Activated naive CD8-positive, alpha-beta T cell treated with anti-CD3 and anti-CD28 coated beads, Interleukin-2, amount 50 U/mL, for 24 hours (primary cell): ENCODE measurements around the gene MAPKAP1.

Experiments
- ATAC-seq: fragments of 150-1000 bp; cut with Tn5 transposase; one replicate; pipeline ENCODE4 v1.10.0; 2021
- DNase-seq: peaks from one replicate; pipeline ENCODE4 v3.0.0; 2021
- H3K27ac Mint-ChIP-seq: one replicate; pipeline ENCODE4 v1.8.0; 2021; ENCODE audit warnings: mild to moderate bottlenecking, mixed read lengths
- H3K27me3 Mint-ChIP-seq: one replicate; pipeline ENCODE4 v1.8.0; 2021; ENCODE audit warnings: mixed read lengths
- H3K36me3 Mint-ChIP-seq: one replicate; pipeline ENCODE4 v1.8.0; 2021; ENCODE audit warnings: low read depth, mixed read lengths
- H3K4me1 Mint-ChIP-seq: one replicate; pipeline ENCODE4 v1.8.0; 2021; ENCODE audit warnings: mixed read lengths
- H3K4me3 Mint-ChIP-seq: one replicate; pipeline ENCODE4 v1.8.0; 2021; ENCODE audit warnings: mild to moderate bottlenecking, moderate library complexity, mixed read lengths
- H3K9me3 Mint-ChIP-seq: one replicate; pipeline ENCODE4 v1.8.0; 2021; ENCODE audit warnings: mixed read lengths

MAPKAP1 gene

DNA sequence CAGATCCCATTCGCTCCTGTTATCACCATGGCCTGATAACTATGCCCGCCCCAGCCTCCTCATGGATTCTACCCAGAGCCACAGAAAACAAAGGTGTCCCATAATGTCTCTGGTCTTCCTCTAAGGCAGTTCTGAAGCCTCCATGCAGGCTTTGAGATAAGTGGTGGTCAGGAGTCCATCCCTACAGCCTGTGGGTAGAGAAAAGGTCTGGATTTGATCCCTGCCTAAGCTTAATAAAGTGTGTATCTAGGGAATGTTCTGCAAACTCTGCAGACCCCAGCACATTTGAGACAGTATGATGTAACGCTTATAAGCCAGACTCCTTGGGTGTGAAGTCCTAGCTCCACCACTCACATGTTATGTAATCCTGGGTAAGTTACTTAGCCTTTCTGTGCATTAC is 187.3 kb downstream of the MAPKAP1 start:
- no peak for ATAC-seq
- peaks cover 40% of the 10 kb centered on the region for H3K4me1 Mint-ChIP-seq
- no peaks in the 10 kb centered on the region for H3K27me3 Mint-ChIP-seq
- DNase-seq: no peak
- H3K9me3 Mint-ChIP-seq: no peaks in the 10 kb centered on the region
- no peak overlapping the region for H3K4me3 Mint-ChIP-seq
- H3K27ac Mint-ChIP-seq: no peak overlapping the region
- peaks cover 16% of the 10 kb centered on the region for H3K36me3 Mint-ChIP-seq

DNA sequence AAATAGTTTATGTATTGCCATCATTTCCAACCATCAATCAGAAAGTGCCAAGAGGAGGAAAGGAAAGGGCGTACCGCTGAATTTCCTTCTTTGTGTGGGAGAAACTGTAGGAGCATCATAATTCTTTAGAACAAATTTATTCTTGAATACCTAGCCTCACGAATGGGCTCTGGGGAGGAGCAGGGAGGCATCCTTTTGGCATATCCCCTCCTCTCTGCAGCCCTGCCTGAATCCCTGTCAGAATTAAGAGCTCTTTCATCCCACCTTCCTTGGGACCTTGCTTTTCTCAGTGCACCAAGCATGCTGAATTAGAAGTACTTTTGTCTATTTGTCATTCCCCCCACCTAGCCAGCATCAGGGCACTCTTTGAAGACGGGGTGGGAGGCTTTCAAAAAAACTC is 189.4 kb downstream of the MAPKAP1 start:
- DNase-seq: no peak
- Mint-ChIP-seq H3K27me3 (no peaks in the 10 kb centered on the region), H3K4me3 (no peak overlapping the region), H3K36me3 (peaks cover 12% of the 10 kb centered on the region), H3K9me3 (no peaks in the 10 kb centered on the region), H3K27ac (no peak overlapping the region), H3K4me1 (peaks cover 41% of the 10 kb centered on the region)
- no peak for ATAC-seq

DNA sequence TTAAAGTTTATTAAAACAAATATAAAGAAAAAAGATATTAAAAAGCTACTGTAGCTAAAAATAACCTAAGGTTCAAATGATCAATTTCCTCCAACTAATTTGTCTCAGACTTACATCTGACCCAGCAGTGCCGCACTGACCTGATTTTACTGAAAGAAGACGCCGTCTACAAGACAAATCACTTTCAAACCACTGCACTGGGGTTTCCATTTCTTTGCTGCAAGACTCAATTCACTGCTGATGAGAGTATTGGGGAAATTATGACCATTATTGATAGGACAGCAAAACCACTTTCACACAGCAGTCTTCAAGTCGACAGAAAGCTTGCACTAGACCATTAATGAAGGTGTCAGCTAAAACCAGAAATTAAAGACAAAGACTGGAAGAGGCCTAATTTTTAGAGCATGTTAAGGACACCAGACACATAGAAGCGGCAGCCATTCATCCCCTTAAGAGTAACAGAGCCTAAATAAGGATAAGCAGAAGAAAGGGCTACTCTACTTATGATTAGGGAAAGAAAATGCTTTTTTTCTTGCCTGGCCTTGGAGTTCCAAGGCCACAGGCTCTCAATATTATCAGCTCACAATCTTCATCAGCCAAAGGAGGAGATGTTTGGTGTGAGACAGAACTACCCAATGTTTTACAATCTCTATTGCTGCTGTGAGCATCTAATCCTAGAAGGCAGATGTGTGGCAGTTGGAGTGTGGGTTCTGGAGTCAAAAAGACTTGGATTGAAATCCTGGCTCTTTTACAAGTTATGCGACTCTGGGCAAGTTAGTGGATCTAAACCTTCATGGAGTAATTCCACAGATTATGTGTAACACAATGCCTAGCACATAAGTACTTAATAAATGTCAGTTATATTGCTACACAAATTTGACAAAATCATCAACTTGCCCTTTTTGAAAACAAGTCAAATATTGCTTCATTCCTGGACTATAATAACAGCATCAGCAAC is 190.7 kb downstream of the MAPKAP1 start:
- ATAC-seq (no peak), DNase-seq (no peak)
- H3K4me3 Mint-ChIP-seq: no peak overlapping the region
- H3K27me3 Mint-ChIP-seq: no peaks in the 10 kb centered on the region
- H3K27ac Mint-ChIP-seq: no peak overlapping the region
- peaks cover 12% of the 10 kb centered on the region for H3K36me3 Mint-ChIP-seq
- peaks cover 30% of the 10 kb centered on the region for H3K4me1 Mint-ChIP-seq
- H3K9me3 Mint-ChIP-seq: no peaks in the 10 kb centered on the region

DNA sequence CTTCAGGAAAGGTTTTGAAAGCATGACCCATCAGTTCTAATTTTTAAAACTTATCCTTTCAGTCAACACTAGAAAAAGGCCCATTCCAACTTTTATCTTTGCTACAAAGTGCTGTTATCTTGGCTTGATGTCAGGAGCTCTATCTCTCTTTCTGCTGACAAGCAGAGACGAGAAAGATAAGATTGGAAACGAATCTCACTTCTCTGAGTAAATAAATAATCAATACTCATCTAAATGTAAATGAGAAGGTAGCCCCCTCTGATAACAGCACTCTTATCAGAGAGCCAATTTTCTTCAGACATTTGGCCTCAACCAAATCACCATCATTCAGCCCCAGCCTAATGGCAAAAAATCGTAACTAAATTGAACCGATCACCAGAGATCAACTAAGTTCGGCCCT is 191.7 kb downstream of the MAPKAP1 start:
- ATAC-seq: no peak

DNA sequence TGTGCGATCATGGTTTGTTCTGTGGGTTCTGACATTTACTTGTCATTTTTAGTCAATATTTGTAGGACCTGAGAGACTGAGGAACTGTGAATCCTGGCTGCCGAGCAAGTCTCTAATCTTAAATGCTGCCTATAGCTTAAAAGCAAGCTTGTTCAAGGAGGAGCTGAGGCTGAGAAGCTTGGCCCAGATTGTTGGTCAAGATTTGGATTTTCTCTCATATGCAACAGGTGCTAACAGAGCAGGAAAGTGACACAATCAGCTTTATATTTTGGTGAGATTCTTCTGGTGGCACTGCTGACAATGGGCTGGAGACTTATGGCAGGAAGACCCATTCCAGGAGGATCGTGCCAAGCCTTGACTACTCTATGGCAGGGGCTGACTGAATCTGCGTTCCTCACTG is 192.5 kb downstream of the MAPKAP1 start:
- Mint-ChIP-seq H3K9me3 (no peaks in the 10 kb centered on the region), H3K27me3 (no peaks in the 10 kb centered on the region), H3K27ac (peak overlapping the region; percentile 69), H3K36me3 (peaks cover 2% of the 10 kb centered on the region), H3K4me1 (peaks cover 19% of the 10 kb centered on the region), H3K4me3 (no peak overlapping the region)
- no peak for ATAC-seq
- no peak for DNase-seq

More for the DNA sequence above, 191.7 kb downstream of the MAPKAP1 start:
- peaks cover 21% of the 10 kb centered on the region for H3K4me1 Mint-ChIP-seq
- H3K36me3 Mint-ChIP-seq: peaks cover 6% of the 10 kb centered on the region
- no peaks in the 10 kb centered on the region for H3K27me3 Mint-ChIP-seq
- no peak overlapping the region for H3K27ac Mint-ChIP-seq
- no peak overlapping the region for H3K4me3 Mint-ChIP-seq
- DNase-seq: no peak
- no peaks in the 10 kb centered on the region for H3K9me3 Mint-ChIP-seq

DNA sequence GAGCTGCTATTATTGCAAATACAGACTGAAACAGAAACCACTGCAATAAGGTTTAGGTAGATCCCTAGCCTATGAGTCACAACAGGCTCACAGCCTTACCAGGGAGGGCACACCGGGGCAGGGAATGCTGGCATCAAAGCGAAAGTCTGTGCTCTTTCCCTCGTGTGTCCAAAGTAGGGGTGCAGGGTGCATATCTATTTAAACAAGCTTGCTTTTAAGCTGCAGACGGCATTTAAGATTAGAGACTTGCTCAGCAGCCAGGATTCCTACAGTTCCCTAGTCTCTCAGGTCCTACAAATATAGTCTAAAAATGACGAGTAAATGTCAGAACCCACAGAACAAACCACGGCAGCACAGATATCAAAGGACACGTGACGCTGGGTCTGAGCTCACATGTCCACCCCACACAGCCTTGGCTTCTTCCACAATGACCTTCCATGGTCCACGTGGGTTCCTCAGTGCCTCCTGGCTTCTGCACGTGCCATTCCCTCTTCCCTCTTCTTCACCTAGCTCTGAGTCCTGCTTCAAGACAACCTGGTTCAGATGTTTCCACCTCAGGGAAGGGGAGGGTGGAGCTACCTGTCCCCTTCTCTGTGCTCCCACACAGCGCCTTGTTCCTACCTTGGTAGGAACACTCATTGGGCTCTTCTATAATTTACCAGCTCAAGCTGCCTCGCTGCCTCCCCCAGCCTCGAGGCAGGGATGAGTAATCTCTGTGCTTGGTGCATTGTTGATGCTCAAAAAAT is 193.2 kb downstream of the MAPKAP1 start:
- H3K36me3 Mint-ChIP-seq: peaks cover 2% of the 10 kb centered on the region
- H3K27me3 Mint-ChIP-seq: no peaks in the 10 kb centered on the region
- ATAC-seq: peak; percentile 99
- H3K4me3 Mint-ChIP-seq: peak overlapping the region; percentile 58
- peak; percentile 35 for DNase-seq
- H3K4me1 Mint-ChIP-seq: peaks cover 19% of the 10 kb centered on the region
- H3K27ac Mint-ChIP-seq: peak overlapping the region; percentile 69
- no peaks in the 10 kb centered on the region for H3K9me3 Mint-ChIP-seq

DNA sequence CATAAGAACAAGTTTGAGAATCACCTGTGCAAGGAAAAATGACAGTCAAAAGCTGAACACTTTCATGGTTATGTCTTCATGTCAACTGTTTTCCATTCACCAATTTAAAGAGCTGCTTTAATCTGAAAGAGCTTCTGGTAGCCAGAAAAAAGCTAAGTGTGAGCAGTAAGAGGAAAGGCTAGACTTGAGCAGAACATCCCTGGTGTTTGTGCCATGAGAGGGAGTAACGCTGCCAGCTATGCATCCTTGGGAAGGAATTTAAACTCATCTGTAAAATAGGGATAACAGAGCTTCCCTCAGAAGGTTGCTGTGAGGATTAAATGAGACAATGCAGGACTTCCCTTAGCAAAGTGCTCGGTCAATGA is 193.7 kb downstream of the MAPKAP1 start:
- Mint-ChIP-seq H3K36me3 (peaks cover 2% of the 10 kb centered on the region), H3K27me3 (no peaks in the 10 kb centered on the region), H3K4me1 (peaks cover 19% of the 10 kb centered on the region), H3K4me3 (no peak overlapping the region), H3K9me3 (no peaks in the 10 kb centered on the region), H3K27ac (peak overlapping the region; percentile 69)
- no peak for DNase-seq
- ATAC-seq: no peak

DNA sequence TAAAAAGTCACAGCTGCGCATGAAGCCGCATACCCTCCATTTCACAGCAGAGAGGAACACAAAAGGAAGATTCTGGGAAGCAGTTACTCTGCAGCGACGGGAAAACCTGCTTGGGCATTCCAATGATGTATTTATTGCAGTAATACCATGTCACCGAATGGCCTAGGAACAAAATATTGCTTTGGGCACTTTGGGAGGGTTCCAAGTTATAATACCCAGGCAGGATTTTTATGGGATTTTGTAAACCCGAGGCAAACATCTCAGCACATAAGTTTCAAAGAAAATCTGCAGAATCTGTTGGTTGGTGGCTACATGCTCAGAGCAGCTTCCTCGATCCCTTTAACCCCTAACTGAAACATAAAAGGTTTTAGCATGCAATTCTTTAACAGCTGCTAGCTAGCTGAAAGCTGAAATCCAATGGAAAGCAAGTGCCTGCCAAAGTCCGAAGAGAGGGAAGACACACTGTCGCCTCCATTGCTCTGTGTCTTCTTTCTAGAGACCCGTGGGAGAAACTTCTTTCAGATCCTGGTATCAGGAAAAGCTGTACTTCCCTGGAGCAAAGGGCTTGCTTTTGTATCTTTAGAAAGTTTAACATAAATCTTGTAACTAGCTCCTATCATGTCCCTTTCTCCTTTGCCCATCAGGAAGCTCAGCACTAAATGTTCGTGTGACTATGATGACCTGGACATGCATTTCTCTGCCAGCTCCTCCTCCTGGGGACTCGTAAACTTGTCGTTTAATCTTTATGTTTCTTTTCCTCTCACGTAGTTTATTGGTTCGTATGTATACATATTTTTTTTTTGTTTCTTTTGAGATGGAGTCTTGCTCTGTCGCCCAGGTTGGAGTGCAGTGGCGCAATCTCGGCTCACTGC is 195.0 kb downstream of the MAPKAP1 start:
- peaks cover 19% of the 10 kb centered on the region for H3K4me1 Mint-ChIP-seq
- no peak for ATAC-seq
- H3K9me3 Mint-ChIP-seq: no peaks in the 10 kb centered on the region
- H3K27me3 Mint-ChIP-seq: no peaks in the 10 kb centered on the region
- H3K27ac Mint-ChIP-seq: no peak overlapping the region
- DNase-seq: no peak
- H3K36me3 Mint-ChIP-seq: peaks cover 2% of the 10 kb centered on the region
- H3K4me3 Mint-ChIP-seq: no peak overlapping the region

DNA sequence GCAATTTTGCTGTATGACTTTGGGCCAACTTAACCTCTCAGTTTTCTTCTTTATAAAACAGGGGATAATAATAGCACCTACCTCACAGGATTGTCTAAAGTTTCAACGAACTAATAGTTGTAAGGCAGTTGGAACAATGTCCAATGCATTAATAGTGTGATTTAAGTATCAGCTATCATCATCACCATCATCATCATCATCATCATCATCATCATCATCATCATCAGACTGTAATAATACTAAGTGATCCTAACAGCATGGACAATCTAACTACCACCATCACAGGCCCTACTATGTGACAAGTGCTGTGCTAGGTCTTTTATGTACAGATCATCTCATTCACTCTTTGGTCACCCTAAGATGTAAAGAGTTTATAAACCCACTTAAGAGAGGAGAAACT is 196.0 kb downstream of the MAPKAP1 start:
- H3K9me3 Mint-ChIP-seq: no peaks in the 10 kb centered on the region
- peaks cover 19% of the 10 kb centered on the region for H3K4me1 Mint-ChIP-seq
- H3K27me3 Mint-ChIP-seq: no peaks in the 10 kb centered on the region
- no peak overlapping the region for H3K4me3 Mint-ChIP-seq
- H3K27ac Mint-ChIP-seq: no peak overlapping the region
- DNase-seq (no peak), ATAC-seq (no peak)
- peaks cover 7% of the 10 kb centered on the region for H3K36me3 Mint-ChIP-seq

DNA sequence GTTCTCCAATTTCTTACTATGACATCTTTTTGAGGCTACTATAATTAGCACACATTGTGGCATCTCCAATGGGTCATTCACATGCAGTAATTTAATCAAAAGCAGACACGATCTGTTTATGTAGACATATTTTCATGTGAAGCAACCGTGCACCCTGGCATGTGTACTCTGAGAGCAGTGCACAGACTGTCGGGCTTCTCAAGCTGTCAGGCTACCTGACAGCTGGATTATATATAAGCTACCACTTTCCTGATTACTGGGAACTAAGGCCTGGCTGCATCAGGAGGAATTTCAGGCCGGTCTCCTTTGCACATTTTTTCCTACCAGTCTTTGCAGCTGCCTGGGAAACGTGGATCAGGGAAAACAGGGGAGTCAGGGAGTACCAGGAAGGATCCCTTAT is 197.5 kb downstream of the MAPKAP1 start:
- Mint-ChIP-seq H3K27ac (no peak overlapping the region), H3K9me3 (no peaks in the 10 kb centered on the region), H3K36me3 (peaks cover 17% of the 10 kb centered on the region), H3K4me1 (peaks cover 20% of the 10 kb centered on the region), H3K27me3 (no peaks in the 10 kb centered on the region), H3K4me3 (no peak overlapping the region)
- ATAC-seq: no peak
- no peak for DNase-seq

DNA sequence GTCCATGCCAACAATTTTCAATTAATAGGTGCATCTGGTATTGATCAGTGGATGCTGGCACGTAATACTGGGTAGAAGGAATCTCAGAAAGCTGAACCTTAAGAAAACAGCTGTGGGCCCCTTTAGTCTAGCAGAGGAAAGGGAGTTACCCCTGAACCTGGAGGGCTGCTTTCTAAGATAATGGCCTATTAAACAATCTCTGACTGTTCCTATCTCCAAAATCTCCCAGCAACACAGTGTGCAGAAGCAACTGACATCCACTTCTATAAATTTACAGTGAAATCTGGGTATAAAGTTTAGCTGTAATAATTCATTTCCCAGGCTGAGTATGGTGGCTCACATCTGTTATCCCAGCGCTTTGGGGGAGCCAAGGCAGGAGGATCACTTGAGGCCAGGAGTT is 198.8 kb downstream of the MAPKAP1 start:
- ATAC-seq: no peak
- Mint-ChIP-seq H3K27ac (no peak overlapping the region), H3K4me3 (no peak overlapping the region), H3K36me3 (peaks cover 17% of the 10 kb centered on the region), H3K4me1 (peaks cover 8% of the 10 kb centered on the region), H3K9me3 (no peaks in the 10 kb centered on the region), H3K27me3 (no peaks in the 10 kb centered on the region)
- no peak for DNase-seq

DNA sequence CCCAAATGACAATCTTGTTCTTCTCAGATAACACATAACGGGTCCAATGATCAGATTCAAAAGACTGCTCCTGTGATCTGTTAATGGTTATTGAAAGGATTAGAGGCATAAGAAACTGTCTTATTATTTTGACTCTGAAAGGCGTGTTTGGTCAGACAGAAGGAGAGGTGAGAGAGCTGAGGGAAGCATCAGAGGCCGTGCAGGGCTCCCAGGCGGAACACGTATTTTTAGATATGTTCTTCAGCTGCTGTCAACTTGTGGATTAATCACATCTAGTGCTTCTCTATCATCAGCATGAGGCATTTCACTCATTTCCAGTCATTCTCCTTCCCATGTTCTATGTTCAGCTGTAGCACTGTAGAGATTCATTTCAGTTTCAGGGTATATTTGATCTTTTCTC is 199.8 kb downstream of the MAPKAP1 start:
- Mint-ChIP-seq H3K4me1 (peaks cover 5% of the 10 kb centered on the region), H3K36me3 (peaks cover 21% of the 10 kb centered on the region), H3K9me3 (no peaks in the 10 kb centered on the region), H3K27ac (no peak overlapping the region), H3K27me3 (no peaks in the 10 kb centered on the region), H3K4me3 (no peak overlapping the region)
- DNase-seq: no peak
- no peak for ATAC-seq

DNA sequence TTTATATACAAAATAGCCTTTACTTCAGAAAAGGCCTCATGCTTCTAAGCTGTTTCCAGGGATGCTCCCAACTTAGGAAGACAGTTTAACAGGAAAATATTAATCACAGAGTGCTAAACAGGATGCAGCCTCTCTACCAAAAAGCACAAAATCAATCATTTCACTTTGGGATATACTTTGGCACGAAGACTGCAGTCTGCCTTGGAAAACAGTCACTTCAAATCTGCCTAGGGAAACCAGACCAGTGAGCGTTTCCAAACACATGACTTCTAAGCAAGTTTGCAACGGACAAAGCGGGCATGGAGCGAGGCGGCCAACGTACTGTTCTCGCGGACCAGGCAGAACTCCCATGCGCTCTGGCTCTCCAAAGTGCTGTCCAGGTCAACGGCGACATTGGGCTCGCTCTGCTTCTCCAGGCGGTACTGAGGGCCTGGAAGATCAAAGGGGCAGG is 201.0 kb downstream of the MAPKAP1 start:
- no peak overlapping the region for H3K27ac Mint-ChIP-seq
- no peak for DNase-seq

DNA sequence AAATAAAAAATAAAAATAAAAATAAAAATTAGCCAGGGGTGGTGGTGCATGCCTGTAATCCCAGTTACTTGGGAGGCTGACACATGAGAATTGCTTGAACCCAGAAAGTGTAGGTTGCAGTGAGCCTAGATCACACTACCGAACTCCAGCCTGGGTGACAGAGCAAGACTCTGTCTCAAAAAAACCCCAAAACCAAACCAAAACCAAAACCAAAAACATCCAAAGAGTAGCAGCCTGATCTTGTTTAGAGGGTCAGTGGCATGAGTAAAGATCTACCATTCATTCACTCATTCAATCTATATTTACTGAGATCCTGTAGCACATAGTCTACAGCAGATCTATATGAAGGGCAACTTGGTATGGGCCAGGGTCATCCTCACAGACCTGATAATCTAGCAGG is 202.4 kb downstream of the MAPKAP1 start:
- Mint-ChIP-seq H3K4me1 (peaks cover 4% of the 10 kb centered on the region), H3K9me3 (no peaks in the 10 kb centered on the region), H3K27ac (no peak overlapping the region), H3K4me3 (no peak overlapping the region), H3K27me3 (no peaks in the 10 kb centered on the region), H3K36me3 (peaks cover 29% of the 10 kb centered on the region)
- DNase-seq (no peak), ATAC-seq (no peak)

More for the DNA sequence above, 201.0 kb downstream of the MAPKAP1 start:
- peaks cover 26% of the 10 kb centered on the region for H3K36me3 Mint-ChIP-seq
- peaks cover 4% of the 10 kb centered on the region for H3K4me1 Mint-ChIP-seq
- no peak overlapping the region for H3K4me3 Mint-ChIP-seq
- ATAC-seq: no peak
- H3K27me3 Mint-ChIP-seq: no peaks in the 10 kb centered on the region
- H3K9me3 Mint-ChIP-seq: no peaks in the 10 kb centered on the region
